ENCODE data around the gene KATNB1.

DNA sequence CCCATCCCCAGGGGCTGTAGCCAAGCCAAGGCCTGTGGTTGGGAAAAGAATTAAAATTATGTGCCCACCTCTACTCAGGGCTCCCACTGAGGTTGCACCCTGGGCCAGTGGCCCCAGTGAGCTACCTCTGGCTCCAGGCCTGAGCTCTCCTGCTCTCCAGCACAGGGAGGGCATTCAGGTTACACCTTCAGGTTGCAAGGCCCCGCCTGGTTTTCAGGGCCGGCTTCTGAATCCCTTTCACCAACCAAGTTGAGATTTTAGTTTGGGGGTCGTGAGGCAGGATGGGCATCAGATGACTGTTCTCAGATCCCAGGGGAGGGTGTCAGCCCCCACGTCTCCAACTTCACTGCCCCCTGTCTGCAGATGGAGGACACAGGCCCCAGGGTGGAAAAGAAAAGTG is 8.0 kb upstream of the KATNB1 start:
- TF ChIP-seq, protein P1, sequence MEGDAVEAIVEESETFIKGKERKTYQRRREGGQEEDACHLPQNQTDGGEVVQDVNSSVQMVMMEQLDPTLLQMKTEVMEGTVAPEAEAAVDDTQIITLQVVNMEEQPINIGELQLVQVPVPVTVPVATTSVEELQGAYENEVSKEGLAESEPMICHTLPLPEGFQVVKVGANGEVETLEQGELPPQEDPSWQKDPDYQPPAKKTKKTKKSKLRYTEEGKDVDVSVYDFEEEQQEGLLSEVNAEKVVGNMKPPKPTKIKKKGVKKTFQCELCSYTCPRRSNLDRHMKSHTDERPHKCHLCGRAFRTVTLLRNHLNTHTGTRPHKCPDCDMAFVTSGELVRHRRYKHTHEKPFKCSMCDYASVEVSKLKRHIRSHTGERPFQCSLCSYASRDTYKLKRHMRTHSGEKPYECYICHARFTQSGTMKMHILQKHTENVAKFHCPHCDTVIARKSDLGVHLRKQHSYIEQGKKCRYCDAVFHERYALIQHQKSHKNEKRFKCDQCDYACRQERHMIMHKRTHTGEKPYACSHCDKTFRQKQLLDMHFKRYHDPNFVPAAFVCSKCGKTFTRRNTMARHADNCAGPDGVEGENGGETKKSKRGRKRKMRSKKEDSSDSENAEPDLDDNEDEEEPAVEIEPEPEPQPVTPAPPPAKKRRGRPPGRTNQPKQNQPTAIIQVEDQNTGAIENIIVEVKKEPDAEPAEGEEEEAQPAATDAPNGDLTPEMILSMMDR (IDR thresholded peaks at IDR 0.05), result no peak
- TF ChIP-seq POLR2AphosphoS5 (IDR thresholded peaks at IDR 0.05; ENCODE audit: low read depth, low read length), result no peak
- TF ChIP-seq, protein P2, sequence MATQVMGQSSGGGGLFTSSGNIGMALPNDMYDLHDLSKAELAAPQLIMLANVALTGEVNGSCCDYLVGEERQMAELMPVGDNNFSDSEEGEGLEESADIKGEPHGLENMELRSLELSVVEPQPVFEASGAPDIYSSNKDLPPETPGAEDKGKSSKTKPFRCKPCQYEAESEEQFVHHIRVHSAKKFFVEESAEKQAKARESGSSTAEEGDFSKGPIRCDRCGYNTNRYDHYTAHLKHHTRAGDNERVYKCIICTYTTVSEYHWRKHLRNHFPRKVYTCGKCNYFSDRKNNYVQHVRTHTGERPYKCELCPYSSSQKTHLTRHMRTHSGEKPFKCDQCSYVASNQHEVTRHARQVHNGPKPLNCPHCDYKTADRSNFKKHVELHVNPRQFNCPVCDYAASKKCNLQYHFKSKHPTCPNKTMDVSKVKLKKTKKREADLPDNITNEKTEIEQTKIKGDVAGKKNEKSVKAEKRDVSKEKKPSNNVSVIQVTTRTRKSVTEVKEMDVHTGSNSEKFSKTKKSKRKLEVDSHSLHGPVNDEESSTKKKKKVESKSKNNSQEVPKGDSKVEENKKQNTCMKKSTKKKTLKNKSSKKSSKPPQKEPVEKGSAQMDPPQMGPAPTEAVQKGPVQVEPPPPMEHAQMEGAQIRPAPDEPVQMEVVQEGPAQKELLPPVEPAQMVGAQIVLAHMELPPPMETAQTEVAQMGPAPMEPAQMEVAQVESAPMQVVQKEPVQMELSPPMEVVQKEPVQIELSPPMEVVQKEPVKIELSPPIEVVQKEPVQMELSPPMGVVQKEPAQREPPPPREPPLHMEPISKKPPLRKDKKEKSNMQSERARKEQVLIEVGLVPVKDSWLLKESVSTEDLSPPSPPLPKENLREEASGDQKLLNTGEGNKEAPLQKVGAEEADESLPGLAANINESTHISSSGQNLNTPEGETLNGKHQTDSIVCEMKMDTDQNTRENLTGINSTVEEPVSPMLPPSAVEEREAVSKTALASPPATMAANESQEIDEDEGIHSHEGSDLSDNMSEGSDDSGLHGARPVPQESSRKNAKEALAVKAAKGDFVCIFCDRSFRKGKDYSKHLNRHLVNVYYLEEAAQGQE (IDR thresholded peaks at IDR 0.05; ENCODE audit: insufficient read depth in 1 of 2, low read depth in 2 of 2, low read length in 1 of 2), result no peak
- TF ChIP-seq SIN3A (IDR thresholded peaks at IDR 0.05; ENCODE audit: borderline replicate concordance, insufficient read depth, low read depth, low read length), result no peak
